ENCODE data around the gene DMXL1.
"Not testable (repeated sequence)": the region's sequence is repeated elsewhere in the genome, so short reads cannot be mapped to it uniquely, and the experiment has no call there.

Gene DMXL1

DNA sequence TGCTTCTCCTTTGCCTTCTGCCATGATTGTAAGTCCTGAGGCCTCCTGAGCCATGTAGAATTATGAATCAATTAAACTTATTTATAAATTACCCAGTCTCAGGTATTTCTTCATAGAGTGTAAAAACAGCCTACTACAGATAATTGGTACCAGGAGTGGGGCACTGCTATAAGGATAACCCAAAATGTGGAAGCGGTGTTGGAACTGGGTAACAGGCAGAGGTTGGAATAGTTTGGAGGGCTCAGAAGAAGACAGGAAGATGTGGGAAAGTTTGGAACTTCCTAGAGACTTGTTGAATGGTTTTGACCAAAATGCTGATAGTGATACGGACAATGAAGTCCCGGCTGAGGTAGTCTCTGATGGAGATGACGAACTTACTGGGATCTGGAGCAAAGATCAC lies 64.9 kb downstream of the DMXL1 start:
- not testable (repeated sequence) for DNase-seq

DNA sequence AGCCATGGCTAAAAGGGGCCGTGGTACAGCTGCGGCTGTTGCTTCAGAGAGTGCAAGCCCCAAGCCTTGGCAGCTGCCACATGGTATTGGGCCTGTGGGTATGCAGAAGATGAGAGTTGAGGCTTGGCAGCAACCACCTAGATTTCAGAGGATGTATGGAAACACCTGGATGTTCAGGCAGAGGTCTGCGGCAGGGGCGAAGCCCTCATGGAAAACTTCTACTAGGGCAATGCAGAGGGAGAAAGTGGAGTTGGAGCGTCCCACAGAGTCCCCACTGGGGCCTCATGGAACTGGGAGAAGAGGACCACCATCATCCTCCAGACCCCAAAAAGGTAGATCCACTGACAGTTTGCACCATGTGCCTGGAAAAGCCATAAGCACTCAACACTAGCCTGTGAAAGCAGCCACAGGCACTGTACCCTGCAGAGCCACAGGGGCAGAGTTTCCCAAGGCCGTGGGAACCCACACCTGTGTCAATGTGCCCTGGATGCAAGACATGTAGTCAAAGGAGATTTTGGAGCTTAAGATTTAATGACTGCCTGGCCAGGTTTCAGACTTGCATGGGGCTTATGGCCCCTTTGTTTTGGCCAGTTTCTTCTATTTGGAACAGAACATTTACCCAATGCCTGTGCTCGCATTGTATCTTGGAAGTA lies 65.9 kb downstream of the DMXL1 start:
- DNase-seq = no peak

GRCh38 chr5:119153629-119154028 lies 82.7 kb downstream of the DMXL1 start:
- no peak for DNase-seq

DNA sequence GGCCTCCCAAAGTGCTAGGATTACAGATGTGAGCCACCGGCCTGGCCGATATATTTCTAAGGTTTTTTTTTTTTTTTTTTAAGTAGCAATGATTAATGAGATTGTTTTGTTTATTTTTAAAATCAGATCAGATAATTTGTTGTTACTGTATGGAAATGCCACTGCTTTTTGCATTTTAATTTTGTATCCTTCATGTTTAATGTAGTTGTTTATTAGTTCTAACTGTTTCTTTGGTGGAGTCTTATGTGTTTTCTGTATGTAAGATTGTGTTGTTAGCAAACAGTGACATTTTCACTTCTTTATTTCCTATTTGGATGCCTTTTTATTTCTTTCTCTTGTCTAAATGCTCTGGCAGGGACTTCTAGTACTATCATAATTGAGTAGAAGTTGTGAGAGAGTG lies 87.3 kb downstream of the DMXL1 start:
- no peak for DNase-seq

DNA sequence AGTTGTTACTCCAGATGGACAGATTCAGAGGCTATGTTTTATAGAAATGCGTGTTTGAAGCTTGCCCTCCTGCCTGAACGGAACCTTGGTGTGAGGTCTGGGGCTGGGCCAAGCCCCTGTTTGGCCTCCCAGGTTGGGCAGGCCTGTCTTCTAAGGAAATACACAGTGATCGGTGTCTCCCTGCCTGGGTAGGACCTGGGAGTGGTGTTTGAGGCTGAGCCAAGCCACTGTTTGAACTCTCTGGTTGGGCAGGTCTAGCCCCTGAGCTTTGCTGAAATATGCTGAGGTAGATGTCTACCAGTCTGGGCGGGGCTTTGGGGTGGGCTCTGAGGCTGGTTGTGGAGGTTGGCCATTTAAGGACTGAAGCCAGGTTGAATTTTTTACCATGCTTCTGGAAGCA lies 90.5 kb downstream of the DMXL1 start:
- DNase-seq = no peak

- DNase-seq = no peak
Observed at GRCh38 chr5:119166026-119166425, 95.1 kb downstream of the DMXL1 start.

DNA sequence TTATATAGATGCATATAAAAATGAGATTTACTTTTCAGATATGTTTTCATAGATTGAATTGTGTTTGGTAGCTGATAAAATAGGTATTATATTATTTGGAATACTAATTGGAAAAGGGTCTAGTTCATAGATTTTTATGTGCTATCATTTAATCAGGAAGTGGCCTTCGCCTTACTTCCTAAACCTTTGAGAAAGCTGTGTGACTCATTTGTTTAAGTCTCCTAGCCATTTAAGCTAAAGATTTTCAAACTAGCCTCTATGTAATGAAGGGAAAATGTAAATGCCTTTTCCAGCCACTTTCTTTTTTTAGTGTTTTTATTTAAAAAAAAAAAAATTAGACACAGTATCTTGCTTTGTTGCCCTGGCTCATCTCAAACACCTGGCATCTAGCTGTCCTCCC lies 97.5 kb downstream of the DMXL1 start:
- DNase-seq = no peak

DNA sequence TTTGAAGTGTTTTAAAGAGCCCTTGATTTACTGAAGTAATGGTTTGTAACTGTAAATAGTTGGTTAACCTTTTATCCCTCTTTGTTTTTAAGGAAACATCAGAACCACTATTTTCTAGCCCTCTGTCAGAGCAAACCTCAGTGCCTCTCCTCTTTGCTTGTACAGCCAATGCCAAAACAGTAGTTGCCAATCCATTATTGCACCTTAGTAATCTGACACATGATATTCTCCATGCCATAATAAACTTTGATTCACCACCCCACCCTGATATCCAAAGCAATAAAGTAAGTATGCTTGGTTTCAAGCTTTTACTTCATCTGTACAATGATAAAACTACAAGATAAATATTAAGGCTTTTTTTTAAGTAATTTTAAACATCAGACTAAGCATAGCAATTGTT lies 100.8 kb downstream of the DMXL1 start:
- no peak for DNase-seq

GRCh38 chr5:119174578-119175163 lies 103.8 kb downstream of the DMXL1 start:
- DNase-seq = no peak

DNA sequence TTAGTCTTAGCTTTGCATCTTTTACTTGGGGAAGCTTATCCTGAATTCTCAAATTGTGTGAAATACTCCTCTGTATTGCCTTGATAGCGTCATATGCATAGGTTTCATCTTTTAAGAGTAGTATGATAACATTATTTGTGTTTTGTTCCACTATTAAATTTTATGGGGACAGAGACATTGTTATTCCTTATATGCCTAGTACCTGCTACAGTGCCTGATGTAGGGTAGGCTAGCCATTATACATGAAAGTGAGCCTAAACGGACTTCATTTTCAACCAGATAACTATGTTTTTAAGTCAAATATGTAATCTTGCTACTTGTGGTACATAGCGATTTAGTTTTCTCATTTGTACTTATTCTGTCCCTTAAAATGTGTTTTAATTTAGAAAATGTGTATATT lies 105.9 kb downstream of the DMXL1 start:
- DNase-seq = no peak

GRCh38 chr5:119177226-119177625 lies 106.3 kb downstream of the DMXL1 start:
- DNase-seq = no peak

GRCh38 chr5:119178435-119178834 lies 107.5 kb downstream of the DMXL1 start:
- no peak for DNase-seq

DNA sequence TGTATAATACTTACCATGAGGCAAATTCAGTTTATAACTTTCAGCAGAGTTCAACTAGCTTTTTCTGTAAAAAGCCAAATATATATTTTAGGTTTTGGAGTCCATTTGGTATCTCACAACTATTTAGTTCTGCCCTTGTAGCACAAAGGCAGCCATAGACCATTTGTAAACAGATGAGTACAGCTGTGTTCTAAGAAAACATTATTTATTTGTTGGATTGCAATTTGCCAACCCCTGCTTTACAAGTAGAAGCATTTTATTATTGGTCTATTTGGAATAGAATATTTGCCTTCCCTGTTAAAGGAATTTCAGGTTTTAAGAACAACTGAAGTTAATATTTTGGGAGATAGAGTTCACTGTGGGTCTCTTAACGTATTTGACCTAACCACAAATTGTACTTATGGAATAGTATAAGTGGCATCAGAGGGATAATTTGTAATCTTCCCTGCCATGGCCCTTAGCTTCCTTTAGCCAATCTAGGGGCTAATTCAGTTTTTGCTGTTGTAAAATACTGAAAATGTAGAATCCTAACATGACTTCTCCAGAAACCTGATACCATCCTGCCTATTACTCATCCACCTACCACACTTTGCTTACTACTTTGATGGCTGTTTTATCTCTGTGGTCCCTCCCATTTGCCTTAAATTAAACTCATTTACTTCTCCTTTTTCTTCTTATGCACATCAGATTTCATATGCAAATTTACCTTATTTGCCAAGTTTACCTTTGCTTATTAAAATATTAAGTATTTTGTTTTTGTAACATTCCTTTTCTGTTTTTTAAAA lies 109.2 kb downstream of the DMXL1 start:
- DNase-seq = no peak

- DNase-seq = not testable (repeated sequence)
Observed at GRCh38 chr5:119185512-119185911, 114.6 kb downstream of the DMXL1 start.

DNA sequence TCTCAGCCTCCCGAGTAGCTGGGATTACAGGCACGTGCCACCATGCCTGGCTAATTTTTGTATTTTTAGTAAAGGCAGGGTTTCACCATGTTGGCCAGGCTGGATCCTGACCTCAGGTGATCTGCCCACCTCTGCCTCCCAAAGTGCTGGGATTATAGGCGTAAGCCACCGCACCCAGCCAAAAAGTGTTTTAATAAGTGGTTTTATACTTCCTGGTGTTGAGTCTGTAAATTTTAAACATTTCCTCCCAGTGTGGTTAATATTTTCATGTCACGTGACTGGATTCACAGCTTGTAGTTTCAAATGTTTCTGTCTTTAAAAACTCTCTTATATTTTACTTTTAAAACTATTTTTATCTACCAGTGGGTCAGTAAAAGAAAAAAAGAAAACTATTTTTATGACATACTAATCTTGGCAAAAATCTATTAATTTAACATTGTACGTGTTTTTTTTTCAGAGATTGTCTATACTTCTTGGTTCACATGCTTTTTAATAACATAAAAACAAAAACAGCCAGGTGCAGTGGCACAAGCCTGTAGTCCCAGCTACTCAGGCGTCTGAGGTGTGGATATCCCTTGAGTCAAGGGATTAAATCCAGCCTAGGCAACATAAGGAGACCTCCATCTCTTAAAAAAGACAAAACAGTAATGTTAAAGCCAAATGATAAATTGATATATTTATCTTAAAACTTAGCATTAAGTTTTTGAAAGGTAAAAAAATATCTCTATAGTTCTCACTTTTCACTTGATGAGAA lies 117.1 kb downstream of the DMXL1 start:
- no peak for DNase-seq

DNA sequence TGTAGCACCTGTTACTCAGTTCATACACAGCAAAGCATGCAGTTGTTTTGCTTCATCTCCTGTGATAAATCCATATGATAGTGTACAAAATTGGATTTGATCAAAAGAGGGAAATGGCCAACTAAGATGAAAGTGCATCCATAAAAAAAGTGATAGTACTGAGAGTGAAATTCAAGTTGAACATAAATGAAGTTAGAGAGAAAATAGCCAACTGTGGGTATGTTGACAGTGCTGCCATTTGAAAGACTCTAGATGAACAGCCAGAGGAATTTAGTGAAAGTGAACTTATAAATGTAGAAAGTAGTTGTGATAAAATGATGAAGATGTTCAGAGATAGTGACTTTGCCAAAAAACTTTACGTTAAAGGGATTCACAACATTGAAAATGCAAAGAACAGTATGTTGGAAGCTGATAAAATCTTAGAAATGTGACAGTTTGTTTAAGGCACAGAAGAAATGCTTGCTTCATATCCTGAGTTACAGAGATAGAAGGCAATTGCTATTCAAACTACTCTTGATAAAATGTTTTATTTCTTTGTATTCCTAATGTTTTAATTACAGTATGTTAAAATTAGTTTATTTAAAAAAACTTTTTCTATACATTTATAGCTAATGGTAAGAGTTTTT lies 119.7 kb downstream of the DMXL1 start:
- no peak for DNase-seq

DNA sequence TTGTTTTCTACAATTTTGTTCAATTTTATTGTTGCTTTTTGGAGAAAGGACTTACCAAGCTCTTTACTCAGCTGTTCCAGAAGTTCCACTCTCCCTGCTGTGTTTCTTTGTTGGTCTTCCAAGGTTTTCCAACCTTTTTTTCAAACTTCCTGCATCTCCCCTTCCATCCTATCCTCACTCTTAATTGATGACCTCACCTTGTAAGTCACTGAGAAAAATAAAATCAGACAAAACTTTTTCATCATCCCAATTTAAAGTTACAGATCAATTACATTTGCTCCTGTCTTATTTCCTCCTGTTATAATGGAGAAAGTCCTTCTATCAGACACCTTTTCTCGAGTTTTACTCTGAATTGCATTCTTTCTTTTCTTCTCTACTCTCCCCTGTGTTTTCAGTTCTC lies 121.1 kb downstream of the DMXL1 start:
- DNase-seq = no peak

DNA sequence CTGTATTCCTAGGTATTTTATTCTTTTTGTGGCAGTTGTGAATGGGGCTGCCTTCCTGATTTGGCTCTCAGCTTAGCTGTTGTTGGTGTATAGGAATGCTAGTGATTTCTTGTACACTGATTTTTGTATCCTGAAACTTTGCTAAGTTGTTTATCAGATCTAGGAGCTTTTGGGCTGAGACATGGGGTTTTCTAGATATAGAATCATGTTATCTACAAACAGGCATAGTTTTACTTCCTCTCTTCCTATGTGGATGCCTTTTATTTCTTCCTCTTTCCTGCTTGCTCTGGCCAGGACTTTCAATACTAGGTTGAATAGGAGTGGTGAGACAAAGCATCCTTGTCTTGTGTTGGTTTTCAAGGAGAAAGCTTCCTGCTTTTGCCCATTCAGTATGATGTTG lies 129.9 kb downstream of the DMXL1 start:
- DNase-seq = no peak

DNA sequence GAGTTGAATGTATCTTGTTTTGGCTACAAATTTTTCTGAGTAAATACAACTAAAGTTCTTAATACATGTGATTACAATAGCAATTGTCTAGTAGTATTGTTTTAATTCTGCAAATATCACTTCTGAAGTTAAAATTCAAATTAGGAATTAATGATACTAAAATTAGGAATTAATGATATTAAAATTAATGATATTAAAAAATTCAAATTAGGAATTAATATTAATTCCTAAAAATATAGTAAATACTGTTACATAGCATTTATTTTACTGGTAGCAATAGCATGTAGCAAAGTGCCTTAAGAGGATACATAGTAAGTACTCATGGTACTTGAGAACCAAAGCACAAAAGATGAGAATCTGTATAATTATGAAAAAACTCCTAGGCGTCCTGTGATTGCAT lies 136.2 kb downstream of the DMXL1 start:
- no peak for DNase-seq

GRCh38 chr5:119212026-119212425 lies 141.1 kb downstream of the DMXL1 start:
- no peak for DNase-seq

GRCh38 chr5:119212676-119213075 lies 141.8 kb downstream of the DMXL1 start:
- no peak for DNase-seq

GRCh38 chr5:119217183-119217582 lies 146.3 kb downstream of the DMXL1 start:
- DNase-seq = no peak
